HG02973 (cell line): ENCODE data around the gene PDZRN3.

Source experiments
- ATAC-seq: cut with Tn5 transposase; IDR thresholded peaks from one replicate; pipeline ENCODE4 v1.9.1; 2021; ENCODE audit warnings: moderate library complexity; ENCODE audit not compliant: unreplicated experiment

The PDZRN3 gene

GRCh38 chr3:73352841-73353645 is 271.7 kb downstream of the PDZRN3 start:
- no peak for ATAC-seq

GRCh38 chr3:73351423-73352071 is 273.2 kb downstream of the PDZRN3 start:
- no peak for ATAC-seq

- ATAC-seq, result no peak
Measured at GRCh38 chr3:73350996-73351395, 273.7 kb downstream of the PDZRN3 start.

GRCh38 chr3:73349657-73350056 is 275.1 kb downstream of the PDZRN3 start:
- ATAC-seq, result no peak

GRCh38 chr3:73342077-73342476 is 282.7 kb downstream of the PDZRN3 start:
- ATAC-seq, result no peak

GRCh38 chr3:73341272-73341935 is 283.3 kb downstream of the PDZRN3 start:
- ATAC-seq, result no peak

GRCh38 chr3:73332558-73332957 is 292.2 kb downstream of the PDZRN3 start:
- no peak for ATAC-seq
